HG03520 (cell line): ENCODE data around the gene SDCBP2.

Source experiments
- ATAC-seq: cut with Tn5 transposase; IDR thresholded peaks from one replicate; pipeline ENCODE4 v1.9.1; 2021; ENCODE audit warnings: mild to moderate bottlenecking, moderate library complexity; ENCODE audit not compliant: unreplicated experiment

Gene SDCBP2

GRCh38 chr20:1331801-1332453 is 3.0 kb upstream of the SDCBP2 start:
- ATAC-seq, result no peak

- ATAC-seq, result no peak
Measured at GRCh38 chr20:1331101-1331500, 2.2 kb upstream of the SDCBP2 start.

- no peak for ATAC-seq
Measured at GRCh38 chr20:1330075-1330830, 1.3 kb upstream of the SDCBP2 start.

- no peak for ATAC-seq
Measured at GRCh38 chr20:1327827-1328679, 886 bp downstream of the SDCBP2 start.

GRCh38 chr20:1327241-1327653 is 1.7 kb downstream of the SDCBP2 start:
- ATAC-seq, result no peak

- no peak for ATAC-seq
Measured at GRCh38 chr20:1326031-1326930, 2.7 kb downstream of the SDCBP2 start.

- peak; percentile 77 for ATAC-seq
Measured at GRCh38 chr20:1325173-1326030, 3.5 kb downstream of the SDCBP2 start.

GRCh38 chr20:1324598-1325172 is 4.3 kb downstream of the SDCBP2 start:
- ATAC-seq, result no peak

- ATAC-seq, result no peak
Measured at GRCh38 chr20:1323830-1324597, 4.9 kb downstream of the SDCBP2 start.

GRCh38 chr20:1323256-1323655 is 5.7 kb downstream of the SDCBP2 start:
- no peak for ATAC-seq

GRCh38 chr20:1322511-1323245 is 6.3 kb downstream of the SDCBP2 start:
- no peak for ATAC-seq

- no peak for ATAC-seq
Measured at GRCh38 chr20:1321654-1321939, 7.3 kb downstream of the SDCBP2 start.

- ATAC-seq, result no peak
Measured at GRCh38 chr20:1320902-1321653, 7.9 kb downstream of the SDCBP2 start.

GRCh38 chr20:1320016-1320415 is 8.9 kb downstream of the SDCBP2 start:
- ATAC-seq, result no peak

- ATAC-seq, result no peak
Measured at GRCh38 chr20:1319462-1319861, 9.5 kb downstream of the SDCBP2 start.

GRCh38 chr20:1319051-1319450 is 9.9 kb downstream of the SDCBP2 start:
- ATAC-seq, result no peak

- ATAC-seq, result no peak
Measured at GRCh38 chr20:1317545-1318255, 11.2 kb downstream of the SDCBP2 start.
